GM12878 (cell line): ENCODE measurements around the gene EEF1A2. TPM values are rescaled to one million over a fixed set of nuclear protein-coding genes. Genes with fewer than 3 reads are reported as not detected.

Source experiments
- ASH2L ChIP-seq: fragments of 300-600, 200-600 bp; sonication (generic); IDR thresholded peaks from 2 replicates; pipeline ENCODE4 v1.6.1; 2017; ENCODE audit warnings: low read depth, mild to moderate bottlenecking, borderline replicate concordance
- BCLAF1 ChIP-seq: fragments of 450-650 bp; IDR thresholded peaks from 2 replicates; pipeline ENCODE4 v1.6.1; 2017; ENCODE audit warnings: antibody characterized with exemption, mild to moderate bottlenecking, moderate library complexity
- BHLHE40 ChIP-seq, 2 experiments: fragments of 450-650 bp in 1 of 2; IDR thresholded peaks; 2 replicates each; pipeline ENCODE4 v1.6.1; 2011 to 2017; ENCODE audit warnings: low read depth in 2 of 2, borderline replicate concordance in 1 of 2, improper control_type of control experiment in 1 of 2, low read length in 1 of 2, mild to moderate bottlenecking in 1 of 2
- CBX3 ChIP-seq: fragments of 200-600 bp; sonication (generic); IDR thresholded peaks from 2 replicates; pipeline ENCODE4 v1.6.1; 2016; ENCODE audit warnings: low read depth, borderline replicate concordance
- HCFC1 ChIP-seq: fragments of 150-350 bp; IDR thresholded peaks from 2 replicates; pipeline ENCODE4 v1.6.1; 2014; ENCODE audit warnings: low read length
- NFYA ChIP-seq: IDR thresholded peaks from 2 replicates; pipeline ENCODE4 v1.6.1; 2011; ENCODE audit warnings: low read depth, mild to moderate bottlenecking, low read length, improper control_type of control experiment, borderline replicate concordance
- polyA plus RNA-seq, 11 experiments: library from polyadenylated mRNA; depleted of rRNA in 4 of 11; unstranded in 6 of 11; stranded (reverse) in 5 of 11; fragments of >200 nt; fragmentation: Nextera tagmentation in 4 of 11; fragmentation: Illumina TruSeq in 1 of 11; extraction: Ambion mirVana in 4 of 11; extraction: Trizol in 1 of 11; gene quantifications; 1 replicate in 1 of 11; 2 replicates in 10 of 11; pipeline versions ENCODE4 v1.2.1 to v1.2.3, GENCODE V29; 2011 to 2016; ENCODE audit warnings: inconsistent platforms in 2 of 11, missing spikeins in 2 of 11, low read depth in 1 of 11
- total RNA-seq, 4 experiments: library from RNA; depleted of rRNA in 3 of 4; stranded (reverse); fragments of >200 nt in 3 of 4; fragmentation: Illumina TruSeq in 1 of 4; extraction: Trizol in 1 of 4; gene quantifications; 2 replicates each; pipeline versions ENCODE4 v1.2.1 to v1.2.3, GENCODE V29; 2013 to 2021
- TF ChIP-seq, protein P1 (sequence below): fragments of 450-650 bp; IDR thresholded peaks from 2 replicates; pipeline ENCODE4 v1.6.1; 2017; ENCODE audit warnings: mild to moderate bottlenecking, moderate library complexity

Gene EEF1A2
- total and polyA plus RNA-seq, 10 of the 15 experiments (the other 5 are each of a cell fraction or from before 2014, with no cell fraction given): 0.56 TPM; not detected in 9

DNA sequence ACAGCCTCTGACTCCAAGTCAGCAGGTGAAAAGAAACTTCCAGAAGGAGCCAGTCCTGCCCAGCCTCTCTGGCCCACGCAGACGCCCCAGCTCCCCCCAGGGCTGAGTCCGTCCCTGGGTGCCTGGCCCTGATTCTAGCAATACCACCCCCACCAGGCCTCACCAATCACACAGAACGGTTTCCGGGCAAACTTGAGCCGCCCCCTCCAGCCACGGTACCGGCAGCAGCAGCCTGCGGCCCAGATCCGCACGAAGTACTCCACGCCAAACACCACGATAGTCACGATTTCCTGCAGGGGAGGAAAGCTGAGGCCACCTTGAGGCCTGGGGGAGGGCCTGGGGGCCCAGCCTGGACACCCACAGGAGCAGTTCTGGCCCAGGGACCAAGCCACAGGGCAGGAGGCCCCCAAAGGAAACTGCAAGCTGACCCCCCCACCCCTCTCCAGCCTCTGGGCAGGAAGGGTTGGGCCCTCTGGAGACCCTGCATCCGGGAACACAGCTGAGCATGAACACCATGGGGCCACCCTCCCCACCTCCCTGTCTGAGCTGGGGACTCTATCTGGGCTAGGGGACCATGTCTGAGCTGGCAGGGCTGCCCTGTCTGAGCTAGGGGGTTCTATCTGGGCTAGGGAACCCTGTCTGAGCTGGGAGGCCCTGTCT lies 53.7 kb downstream of the EEF1A2 start (continued):
- TF ChIP-seq BCLAF1 (no peak), BHLHE40 (IDR thresholded peaks at IDR 0.05; ENCODE audit: borderline replicate concordance in 1 of 2, low read depth in 2 of 2, low read length in 1 of 2) (no peak), CBX3 (no peak), NFYA (no peak), HCFC1 (no peak), ASH2L (no peak)
- TF ChIP-seq, protein P1, sequence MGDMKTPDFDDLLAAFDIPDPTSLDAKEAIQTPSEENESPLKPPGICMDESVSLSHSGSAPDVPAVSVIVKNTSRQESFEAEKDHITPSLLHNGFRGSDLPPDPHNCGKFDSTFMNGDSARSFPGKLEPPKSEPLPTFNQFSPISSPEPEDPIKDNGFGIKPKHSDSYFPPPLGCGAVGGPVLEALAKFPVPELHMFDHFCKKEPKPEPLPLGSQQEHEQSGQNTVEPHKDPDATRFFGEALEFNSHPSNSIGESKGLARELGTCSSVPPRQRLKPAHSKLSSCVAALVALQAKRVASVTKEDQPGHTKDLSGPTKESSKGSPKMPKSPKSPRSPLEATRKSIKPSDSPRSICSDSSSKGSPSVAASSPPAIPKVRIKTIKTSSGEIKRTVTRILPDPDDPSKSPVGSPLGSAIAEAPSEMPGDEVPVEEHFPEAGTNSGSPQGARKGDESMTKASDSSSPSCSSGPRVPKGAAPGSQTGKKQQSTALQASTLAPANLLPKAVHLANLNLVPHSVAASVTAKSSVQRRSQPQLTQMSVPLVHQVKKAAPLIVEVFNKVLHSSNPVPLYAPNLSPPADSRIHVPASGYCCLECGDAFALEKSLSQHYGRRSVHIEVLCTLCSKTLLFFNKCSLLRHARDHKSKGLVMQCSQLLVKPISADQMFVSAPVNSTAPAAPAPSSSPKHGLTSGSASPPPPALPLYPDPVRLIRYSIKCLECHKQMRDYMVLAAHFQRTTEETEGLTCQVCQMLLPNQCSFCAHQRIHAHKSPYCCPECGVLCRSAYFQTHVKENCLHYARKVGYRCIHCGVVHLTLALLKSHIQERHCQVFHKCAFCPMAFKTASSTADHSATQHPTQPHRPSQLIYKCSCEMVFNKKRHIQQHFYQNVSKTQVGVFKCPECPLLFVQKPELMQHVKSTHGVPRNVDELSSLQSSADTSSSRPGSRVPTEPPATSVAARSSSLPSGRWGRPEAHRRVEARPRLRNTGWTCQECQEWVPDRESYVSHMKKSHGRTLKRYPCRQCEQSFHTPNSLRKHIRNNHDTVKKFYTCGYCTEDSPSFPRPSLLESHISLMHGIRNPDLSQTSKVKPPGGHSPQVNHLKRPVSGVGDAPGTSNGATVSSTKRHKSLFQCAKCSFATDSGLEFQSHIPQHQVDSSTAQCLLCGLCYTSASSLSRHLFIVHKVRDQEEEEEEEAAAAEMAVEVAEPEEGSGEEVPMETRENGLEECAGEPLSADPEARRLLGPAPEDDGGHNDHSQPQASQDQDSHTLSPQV: no peak
